IMR-90 (cell line): ENCODE results near the gene GUCY2D. TPM values are rescaled to one million over a fixed set of nuclear protein-coding genes. Genes with fewer than 3 reads are reported as not detected.

Experiments used
- ATAC-seq: fragments of 200-7000 bp; cut with Tn5 transposase; 2 replicates; pipeline ENCODE4 v1.9.1; 2020; ENCODE audit warnings: low read depth, mild to moderate bottlenecking, moderate library complexity
- BruUV-seq: library from RNA; stranded (reverse); fragments of 400-500 nt; replicated peaks from 2 replicates; lab custom pipeline; 2021; lab: Mats Ljungman, UMichigan
- CTCF ChIA-PET: fragments of 300-600 bp; formaldehyde crosslinking; extraction: SDS; loops from one replicate; lab custom pipeline; 2021; ENCODE audit warnings: antibody characterized with exemption; lab: Yijun Ruan, JAX
- POLR2A ChIA-PET: fragments of 300-600 bp; sonication (Branson Sonifier 250); formaldehyde crosslinking; loops from one replicate; lab custom pipeline; 2022; ENCODE audit warnings: antibody characterized with exemption; ENCODE audit not compliant: unreplicated experiment; lab: Charles Lee
- DNase-seq: peaks from one replicate; pipeline ENCODE4 v3.0.0; 2013
- H2AFZ ChIP-seq: replicated peaks from 2 replicates; pipeline ENCODE3; 2013; ENCODE audit warnings: low read length, mild to moderate bottlenecking; ENCODE audit not compliant: poor library complexity
- H2AK5ac ChIP-seq: 2 replicates; pipeline ENCODE4 v1.6.1; 2013; ENCODE audit warnings: low read depth, low read length, inconsistent platforms
- H2AK9ac ChIP-seq: replicated peaks from 2 replicates; pipeline ENCODE3; 2013; ENCODE audit warnings: mild to moderate bottlenecking, low read depth, low read length, moderate library complexity; ENCODE audit not compliant: poor library complexity
- H2BK120ac ChIP-seq: 2 replicates; pipeline ENCODE4 v1.6.1; 2013; ENCODE audit warnings: low read depth, low read length, inconsistent platforms
- H2BK15ac ChIP-seq: 3 replicates; pipeline ENCODE4 v1.6.1; 2013; ENCODE audit warnings: low read depth, low read length, inconsistent platforms
- H2BK20ac ChIP-seq: 2 replicates; pipeline ENCODE4 v1.6.1; 2013; ENCODE audit warnings: low read depth, mild to moderate bottlenecking, inconsistent platforms, low read length, moderate library complexity
- H2BK5ac ChIP-seq: 2 replicates; pipeline ENCODE4 v1.6.1; 2013; ENCODE audit warnings: mild to moderate bottlenecking, low read depth, low read length, inconsistent platforms; ENCODE audit not compliant: poor library complexity, severe bottlenecking
- H3K14ac ChIP-seq: replicated peaks from 2 replicates; pipeline ENCODE4 v1.6.1; 2013; ENCODE audit warnings: low read depth, low read length, inconsistent platforms
- H3K18ac ChIP-seq: 2 replicates; pipeline ENCODE4 v1.6.1; 2013; ENCODE audit warnings: low read depth, low read length, control low read depth
- H3K23ac ChIP-seq: 2 replicates; pipeline ENCODE4 v1.6.1; 2013; ENCODE audit warnings: low read depth, low read length, inconsistent platforms
- H3K27ac ChIP-seq: 2 replicates; pipeline ENCODE4 v1.5.1; 2013; ENCODE audit warnings: mild to moderate bottlenecking, control low read depth, low read length; ENCODE audit not compliant: insufficient read depth
- H3K27me3 ChIP-seq: 2 replicates; pipeline ENCODE4 v1.6.1; 2013; ENCODE audit warnings: low read length; ENCODE audit not compliant: control insufficient read depth, insufficient read depth
- H3K36me3 ChIP-seq: 2 replicates; pipeline ENCODE4 v1.6.1; 2013; ENCODE audit warnings: low read length, mixed read lengths; ENCODE audit not compliant: control insufficient read depth, insufficient read depth
- H3K4ac ChIP-seq: 2 replicates; pipeline ENCODE4 v1.6.1; 2013; ENCODE audit warnings: low read depth, low read length, inconsistent platforms
- H3K4me1 ChIP-seq: 2 replicates; pipeline ENCODE4 v1.6.1; 2013; ENCODE audit warnings: low read length, mixed read lengths; ENCODE audit not compliant: control insufficient read depth, insufficient read depth
- H3K4me2 ChIP-seq: 2 replicates; pipeline ENCODE4 v1.6.1; 2013; ENCODE audit warnings: low read depth, mild to moderate bottlenecking, control low read depth, low read length, moderate library complexity
- H3K4me3 ChIP-seq: 2 replicates; pipeline ENCODE4 v1.5.1; 2013; ENCODE audit warnings: low read depth, mild to moderate bottlenecking, control low read depth, low read length, moderate library complexity; ENCODE audit not compliant: insufficient read depth
- H3K56ac ChIP-seq: 2 replicates; pipeline ENCODE4 v1.6.1; 2013; ENCODE audit warnings: low read length, inconsistent platforms; ENCODE audit not compliant: insufficient read depth; ENCODE audit errors: extremely low read depth
- H3K79me1 ChIP-seq, 2 experiments: 2 replicates each; pipeline ENCODE4 v1.6.1; 2013; ENCODE audit warnings: low read length in 2 of 2, inconsistent platforms in 1 of 2, low read depth in 1 of 2
- H3K9ac ChIP-seq: 2 replicates; pipeline ENCODE4 v1.6.1; 2013; ENCODE audit warnings: low read depth, low read length, control low read depth
- H3K9me1 ChIP-seq: 2 replicates; pipeline ENCODE4 v1.6.1; 2013; ENCODE audit warnings: low read length, inconsistent platforms; ENCODE audit not compliant: insufficient read depth
- H3K9me3 ChIP-seq: 2 replicates; pipeline ENCODE4 v1.6.1; 2013; ENCODE audit warnings: low read length; ENCODE audit not compliant: control insufficient read depth, insufficient read depth
- H4K20me1 ChIP-seq: 2 replicates; pipeline ENCODE4 v1.6.1; 2013; ENCODE audit warnings: low read length, inconsistent platforms; ENCODE audit not compliant: insufficient read depth
- H4K5ac ChIP-seq: 2 replicates; pipeline ENCODE4 v1.6.1; 2013; ENCODE audit warnings: mild to moderate bottlenecking, low read depth, low read length, control low read depth
- H4K8ac ChIP-seq, 2 experiments: 2 replicates each; pipeline ENCODE4 v1.6.1; 2013; ENCODE audit warnings: low read depth in 2 of 2, low read length in 2 of 2, control low read depth in 1 of 2, inconsistent platforms in 1 of 2
- H4K91ac ChIP-seq: 2 replicates; pipeline ENCODE4 v1.6.1; 2013; ENCODE audit warnings: low read depth, low read length, inconsistent platforms; ENCODE audit not compliant: insufficient read depth
- BHLHE40 ChIP-seq: fragments of 150-350 bp; IDR thresholded peaks from 2 replicates; pipeline ENCODE4 v1.6.1; 2016; ENCODE audit warnings: mild to moderate bottlenecking, low read depth, low read length
- CEBPB ChIP-seq: IDR thresholded peaks from 2 replicates; pipeline ENCODE4 v1.6.1; 2012; ENCODE audit warnings: low read depth, low read length, improper control_type of control experiment
- CHD1 ChIP-seq: IDR thresholded peaks from 2 replicates; pipeline ENCODE4 v1.6.1; 2012; ENCODE audit warnings: low read depth, low read length, improper control_type of control experiment
- FOS ChIP-seq: fragments of 150-350 bp; IDR thresholded peaks from 2 replicates; pipeline ENCODE4 v1.6.1; 2016; ENCODE audit warnings: low read depth, low read length
- MAFK ChIP-seq: IDR thresholded peaks from 2 replicates; pipeline ENCODE4 v1.6.1; 2012; ENCODE audit warnings: low read depth, low read length, improper control_type of control experiment
- MAZ ChIP-seq: IDR thresholded peaks from 2 replicates; pipeline ENCODE4 v1.6.1; 2012; ENCODE audit warnings: low read depth, mild to moderate bottlenecking, low read length, improper control_type of control experiment, moderate library complexity, borderline replicate concordance
- MXI1 ChIP-seq: IDR thresholded peaks from 2 replicates; pipeline ENCODE4 v1.6.1; 2012; ENCODE audit warnings: low read depth, mild to moderate bottlenecking, low read length, moderate library complexity, borderline replicate concordance
- NFE2L2 ChIP-seq: fragments of 150-350 bp; IDR thresholded peaks from 2 replicates; pipeline ENCODE4 v1.6.1; 2016; ENCODE audit warnings: low read depth, mild to moderate bottlenecking, low read length
- POLR2A ChIP-seq: IDR thresholded peaks from 2 replicates; pipeline ENCODE4 v1.6.1; 2012; ENCODE audit warnings: mild to moderate bottlenecking, low read depth, low read length
- RAD21 ChIP-seq: IDR thresholded peaks from 2 replicates; pipeline ENCODE4 v1.6.1; 2012; ENCODE audit warnings: low read length, improper control_type of control experiment
- RCOR1 ChIP-seq: IDR thresholded peaks from 2 replicates; pipeline ENCODE4 v1.6.1; 2012; ENCODE audit warnings: mild to moderate bottlenecking, low read length, improper control_type of control experiment; ENCODE audit not compliant: insufficient replicate concordance
- RFX5 ChIP-seq: IDR thresholded peaks from 2 replicates; pipeline ENCODE4 v1.8.0; 2012; ENCODE audit warnings: low read depth, mild to moderate bottlenecking, low read length, moderate library complexity
- SMC3 ChIP-seq: fragments of 150-350 bp; IDR thresholded peaks from 2 replicates; pipeline ENCODE4 v1.6.1; 2016; ENCODE audit warnings: low read depth, mild to moderate bottlenecking, antibody characterized with exemption, low read length, moderate library complexity
- WGBS, 2 experiments: methylation state at CpG; one replicate each; pipeline versions ENCODE4 v1.1.5 to v1.1.7; 2013; ENCODE audit warnings: missing lambda C conversion rate in 2 of 2; ENCODE audit not compliant: insufficient read length in 1 of 2; ENCODE audit errors: extremely low coverage in 2 of 2; 5-methylcytosine and 5-hydroxymethylcytosine counted together
- dilution Hi-C: fragments of 300-500 bp; cut with HindIII; formaldehyde crosslinking; loops from one replicate; pipeline ENCODE4 v1.14.3; 2018; ENCODE audit warnings: low sequenced_read_pairs; ENCODE audit not compliant: unreplicated experiment
- in situ Hi-C: fragments of 300-500 bp; cut with MboI; formaldehyde crosslinking; loops from 3 replicates; pipeline ENCODE4 v1.14.3; 2019; ENCODE audit warnings: low sequenced_read_pairs, inconsistent platforms, mixed read lengths
- intact Hi-C: fragments of 100-400 bp; cut with micrococcal nuclease; formaldehyde crosslinking; loops from 2 replicates; pipeline ENCODE4 v1.10.0; 2022
- polyA plus RNA-seq, 3 experiments: library from polyadenylated mRNA; depleted of rRNA; stranded (reverse); fragments of >200 nt; gene quantifications; 2 replicates each; pipeline ENCODE4 v1.2.3, GENCODE V29; 2012; ENCODE audit warnings: low replicate concordance in 1 of 3
- total RNA-seq: library from RNA; depleted of rRNA; stranded (reverse); fragments of >200 nt; gene quantifications from 2 replicates; pipeline ENCODE4 v1.2.3, GENCODE V29; 2012
- TF ChIP-seq, protein P1 (sequence below): fragments of 150-350 bp; IDR thresholded peaks from 2 replicates; pipeline ENCODE4 v1.6.1; 2017; ENCODE audit warnings: mild to moderate bottlenecking, antibody characterized with exemption, low read length, low read depth
- TF ChIP-seq, protein P2 (sequence below): conservative IDR thresholded peaks from 2 replicates; pipeline ENCODE4 v1.5.1; 2012; ENCODE audit warnings: mild to moderate bottlenecking, low read depth, low read length, improper control_type of control experiment

GUCY2D gene
- total and polyA plus RNA-seq, 2 of the 4 experiments (the other 2 are of a cell fraction), result 0.03 TPM; not detected in 1

DNA sequence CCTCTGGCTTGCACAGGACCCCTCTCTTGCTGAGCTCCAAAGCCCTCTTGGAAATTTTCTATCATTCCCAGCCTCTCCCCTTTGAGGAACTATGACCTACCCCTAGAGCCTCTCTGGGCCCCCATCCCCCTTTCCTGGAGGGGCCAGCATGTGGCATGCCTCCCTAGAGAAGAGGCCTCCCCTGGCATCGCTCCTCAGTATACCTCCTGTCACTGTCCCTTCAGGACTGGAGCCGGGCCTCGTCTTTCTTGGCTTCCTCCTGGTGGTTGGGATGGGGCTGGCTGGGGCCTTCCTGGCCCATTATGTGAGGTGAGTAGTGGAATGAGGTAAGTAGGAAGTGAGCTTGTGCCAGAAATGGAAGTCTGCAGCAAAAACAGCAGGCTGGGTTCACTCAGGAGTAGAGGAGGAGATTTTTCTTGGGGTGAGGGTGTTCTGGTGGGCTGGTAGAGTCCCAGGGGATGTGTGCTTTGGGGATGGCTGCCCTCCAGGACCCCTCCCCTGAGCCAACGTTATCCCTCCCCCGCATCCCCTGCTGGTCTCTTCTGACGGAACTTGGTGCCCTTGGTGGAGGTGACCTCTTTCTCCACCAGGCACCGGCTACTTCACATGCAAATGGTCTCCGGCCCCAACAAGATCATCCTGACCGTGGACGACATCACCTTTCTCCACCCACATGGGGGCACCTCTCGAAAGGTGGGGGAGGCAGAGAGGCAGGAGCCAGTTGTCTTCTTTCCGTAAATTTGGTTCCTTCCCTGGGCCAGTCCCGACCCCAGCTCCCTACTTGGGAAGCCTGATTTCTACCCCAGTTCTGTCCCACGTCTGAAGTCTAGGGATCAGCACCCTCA lies 4.6 kb downstream of the GUCY2D start:
- Histone ChIP-seq H2AK9ac (no peak overlapping the region), H3K4me2 (no peak overlapping the region), H3K9me1 (0 out of 2 replicates have a peak, but pooled peaks cover 3% of the 10 kb centered on the region), H3K4me1 (peaks cover 4% of the 10 kb centered on the region; the same call in 1 of the 2 replicates), H3K4me3 (no peak overlapping the region), H4K91ac (no peak overlapping the region), H4K5ac (no peak overlapping the region), H2BK120ac (no peak overlapping the region), H3K23ac (no peak overlapping the region), H2AK5ac (no peak overlapping the region), H3K27ac (no peak overlapping the region), H2BK15ac (no peak overlapping the region), H2BK5ac (no peak overlapping the region), H3K4ac (no peak overlapping the region), H3K18ac (no peak overlapping the region), H3K9ac (no peak overlapping the region), H3K27me3 (peaks cover 50% of the 10 kb centered on the region), H3K79me1 (no peaks in the 10 kb centered on the region), H3K14ac (no peak overlapping the region), H4K20me1 (0 out of 2 replicates have a peak, but pooled peaks cover 3% of the 10 kb centered on the region), H4K8ac (no peak overlapping the region), H3K36me3 (no peaks in the 10 kb centered on the region), H2AFZ (no peak overlapping the region), H3K9me3 (no peaks in the 10 kb centered on the region), H3K56ac (no peak overlapping the region), H2BK20ac (no peak overlapping the region)
- DNase-seq, result no peak
- dilution Hi-C loops (no loop called here), intact Hi-C loops (no loop called here), in situ Hi-C loops (no loop called here)
- no peak for ATAC-seq
- no TSS peak for BruUV-seq
- WGBS, 2 experiments, result no CpG with 5 or more reads among the region's 14 CpGs
- CTCF ChIA-PET, result no interaction called here
- POLR2A ChIA-PET, result no interaction called here
- no peak for TF ChIP-seq CHD1
- no peak for TF ChIP-seq FOS
- no peak for TF ChIP-seq NFE2L2
- no peak for TF ChIP-seq MXI1
- no peak for TF ChIP-seq SMC3
- TF ChIP-seq RFX5, result no peak
- TF ChIP-seq RAD21, result no peak
- no peak for TF ChIP-seq MAFK
- TF ChIP-seq BHLHE40, result no peak
- TF ChIP-seq, protein P1, sequence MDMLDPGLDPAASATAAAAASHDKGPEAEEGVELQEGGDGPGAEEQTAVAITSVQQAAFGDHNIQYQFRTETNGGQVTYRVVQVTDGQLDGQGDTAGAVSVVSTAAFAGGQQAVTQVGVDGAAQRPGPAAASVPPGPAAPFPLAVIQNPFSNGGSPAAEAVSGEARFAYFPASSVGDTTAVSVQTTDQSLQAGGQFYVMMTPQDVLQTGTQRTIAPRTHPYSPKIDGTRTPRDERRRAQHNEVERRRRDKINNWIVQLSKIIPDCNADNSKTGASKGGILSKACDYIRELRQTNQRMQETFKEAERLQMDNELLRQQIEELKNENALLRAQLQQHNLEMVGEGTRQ, result no peak
- TF ChIP-seq, protein P2, sequence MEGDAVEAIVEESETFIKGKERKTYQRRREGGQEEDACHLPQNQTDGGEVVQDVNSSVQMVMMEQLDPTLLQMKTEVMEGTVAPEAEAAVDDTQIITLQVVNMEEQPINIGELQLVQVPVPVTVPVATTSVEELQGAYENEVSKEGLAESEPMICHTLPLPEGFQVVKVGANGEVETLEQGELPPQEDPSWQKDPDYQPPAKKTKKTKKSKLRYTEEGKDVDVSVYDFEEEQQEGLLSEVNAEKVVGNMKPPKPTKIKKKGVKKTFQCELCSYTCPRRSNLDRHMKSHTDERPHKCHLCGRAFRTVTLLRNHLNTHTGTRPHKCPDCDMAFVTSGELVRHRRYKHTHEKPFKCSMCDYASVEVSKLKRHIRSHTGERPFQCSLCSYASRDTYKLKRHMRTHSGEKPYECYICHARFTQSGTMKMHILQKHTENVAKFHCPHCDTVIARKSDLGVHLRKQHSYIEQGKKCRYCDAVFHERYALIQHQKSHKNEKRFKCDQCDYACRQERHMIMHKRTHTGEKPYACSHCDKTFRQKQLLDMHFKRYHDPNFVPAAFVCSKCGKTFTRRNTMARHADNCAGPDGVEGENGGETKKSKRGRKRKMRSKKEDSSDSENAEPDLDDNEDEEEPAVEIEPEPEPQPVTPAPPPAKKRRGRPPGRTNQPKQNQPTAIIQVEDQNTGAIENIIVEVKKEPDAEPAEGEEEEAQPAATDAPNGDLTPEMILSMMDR, result no peak
- no peak for TF ChIP-seq POLR2A
- no peak for TF ChIP-seq MAZ
- no peak for TF ChIP-seq RCOR1
- TF ChIP-seq CEBPB, result no peak
